ENCODE results near the gene OR52E2.

The OR52E2 gene

GRCh38 chr11:5013012-5013411 is 46.4 kb downstream of the OR52E2 start:
- no peak overlapping the region for H3K4me3 ChIP-seq (ENCODE audit: low read depth, low read length)

- H3K4me3 ChIP-seq (ENCODE audit: low read depth, low read length) = no peak overlapping the region
These were observed 48.2 kb downstream of the OR52E2 start for GRCh38 chr11:5011254-5011653.

Measured in iPS-11a (cell line).